GM19351 (cell line): ENCODE measurements around the gene LRRC3.

ENCODE experiments used
- ATAC-seq: cut with Tn5 transposase; IDR thresholded peaks from one replicate; pipeline ENCODE4 v1.9.1; 2021; ENCODE audit warnings: mild to moderate bottlenecking, moderate library complexity; ENCODE audit not compliant: unreplicated experiment

The LRRC3 gene

DNA sequence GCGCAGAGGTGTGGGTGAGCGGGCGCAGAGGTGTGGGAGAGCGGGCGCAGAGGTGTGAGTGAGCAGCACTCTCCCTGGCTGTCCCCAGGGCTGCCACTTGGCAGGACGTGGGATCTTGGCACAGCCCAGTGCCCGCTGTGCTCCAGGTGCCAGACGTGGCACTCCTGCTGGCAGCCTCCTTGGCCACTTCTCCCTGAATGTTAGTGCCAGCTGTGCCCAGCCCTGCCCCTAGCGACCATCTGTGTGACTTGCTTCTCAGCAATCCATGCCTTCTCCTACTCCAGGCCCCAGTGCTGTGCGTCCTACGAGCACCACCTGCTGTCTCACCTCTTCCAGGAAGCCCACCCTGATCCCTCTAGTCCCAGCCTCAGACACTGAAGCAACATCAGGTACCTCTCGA is 54.2 kb downstream of the LRRC3 start:
- no peak for ATAC-seq

DNA sequence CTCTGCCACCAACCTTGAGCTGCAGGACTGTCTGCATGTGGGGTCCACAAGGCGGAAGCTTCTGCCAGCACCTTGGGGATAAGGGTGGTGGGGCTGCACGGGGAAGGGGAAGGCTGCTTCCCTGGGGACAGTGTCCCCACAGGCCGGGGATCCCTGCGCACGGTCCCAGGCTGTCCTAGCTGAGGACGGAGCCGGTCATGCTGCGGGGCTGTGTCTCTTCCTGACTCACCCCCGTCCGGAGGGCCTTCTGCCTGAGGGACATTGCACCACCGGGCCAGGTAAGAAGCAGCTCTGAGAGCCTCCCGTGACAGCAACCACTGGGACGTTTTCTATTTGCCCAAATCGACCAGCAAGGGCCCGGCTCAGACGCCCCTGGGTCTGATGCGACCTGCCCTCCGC is 54.8 kb downstream of the LRRC3 start:
- ATAC-seq = no peak

DNA sequence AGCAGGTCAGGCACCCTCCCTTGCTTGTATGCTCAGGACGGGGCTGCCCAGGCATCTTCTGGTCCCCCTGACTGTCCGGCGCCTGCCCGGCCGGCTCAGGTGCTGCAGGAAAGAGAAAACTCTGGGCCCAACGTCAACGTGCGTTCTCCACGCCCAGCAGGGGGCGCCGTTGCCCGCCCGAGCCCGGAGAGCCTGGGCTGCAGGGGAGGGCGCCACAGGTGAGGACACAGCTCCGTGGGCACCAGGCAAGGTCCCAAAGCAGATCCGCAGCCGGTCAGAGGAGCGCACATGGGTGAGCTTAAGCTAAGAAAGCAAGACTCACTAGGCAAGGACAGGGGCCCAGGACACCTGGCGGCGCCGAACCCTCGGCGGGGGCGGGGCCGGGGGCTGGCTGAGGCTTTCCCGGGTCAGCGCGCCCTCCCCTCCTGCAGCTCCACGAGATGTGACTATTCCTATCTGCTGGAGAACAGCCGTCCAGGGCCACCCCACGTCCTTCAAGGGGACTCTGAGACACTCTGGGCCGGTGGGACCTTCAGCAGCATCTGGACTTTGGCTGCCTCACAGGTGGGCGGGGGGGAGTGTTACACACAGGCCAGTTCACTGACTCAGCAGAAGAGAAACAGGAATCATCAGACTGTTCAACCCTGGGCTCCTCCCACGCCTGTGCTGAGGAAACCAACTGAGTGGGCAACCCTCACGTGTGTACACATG is 55.4 kb downstream of the LRRC3 start:
- ATAC-seq = no peak

DNA sequence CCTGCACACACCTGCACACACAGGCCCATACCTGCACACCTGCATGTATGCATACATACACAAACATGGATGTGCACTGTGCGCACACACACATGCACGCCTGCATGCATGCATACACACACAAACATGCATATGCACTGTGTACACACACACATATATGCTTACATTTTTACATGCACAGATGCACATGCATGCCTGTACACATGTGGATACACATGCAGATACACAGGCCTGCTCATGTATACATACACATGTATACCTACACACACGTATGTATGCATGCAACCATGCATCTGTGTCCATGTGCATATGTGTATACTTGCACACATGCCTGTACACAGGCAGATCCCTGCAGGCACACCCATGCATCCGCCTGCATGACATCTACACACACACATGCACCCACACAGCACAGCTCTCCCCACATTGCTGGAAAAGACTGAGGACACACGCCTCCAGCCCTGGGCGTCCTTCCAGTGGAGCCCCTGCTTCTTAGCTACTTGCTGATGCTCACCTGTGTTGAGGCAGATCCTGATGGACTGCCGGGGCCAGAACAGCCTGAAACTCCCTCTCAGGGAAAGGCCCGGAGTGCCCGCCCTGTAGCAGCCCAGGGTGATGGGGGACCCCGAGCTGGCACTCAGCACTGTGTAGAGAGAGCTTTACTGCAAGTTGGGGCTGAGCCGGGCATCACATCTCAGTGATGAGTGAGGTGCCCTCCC is 56.1 kb downstream of the LRRC3 start:
- ATAC-seq = no peak
